CD14-positive monocyte (primary cell): Measurements from ENCODE around the gene PWP2. TPM values are rescaled to one million over a fixed set of nuclear protein-coding genes. Genes with fewer than 3 reads are reported as not detected.
A peak's percentile ranks its signal among the peaks of the same experiment; 100 is the strongest.

ENCODE experiments used
- DNase-seq, 3 donors: peaks; one replicate each; pipeline ENCODE4 v3.0.0-alpha.2; 2011 to 2022
- H2AFZ ChIP-seq: 2 replicates; pipeline ENCODE4 v1.6.0; 2012; ENCODE audit warnings: mild to moderate bottlenecking, low read depth, low read length, inconsistent platforms; ENCODE audit not compliant: insufficient read depth, poor library complexity, severe bottlenecking
- H3K27ac ChIP-seq, 2 donors: 1 replicate in 1 of 2; 2 replicates in 1 of 2; pipeline ENCODE4 v1.5.1; 2012 to 2013; ENCODE audit warnings: low read length in 2 of 2, control low read depth in 1 of 2, inconsistent platforms in 1 of 2, low read depth in 1 of 2, mild to moderate bottlenecking in 1 of 2
- H3K27me3 ChIP-seq, 2 donors: one replicate each; pipeline versions ENCODE4 v1.6.0 to v1.6.1; 2011 to 2013; ENCODE audit warnings: low read length in 2 of 2; ENCODE audit not compliant: control insufficient read depth in 2 of 2, insufficient read depth in 2 of 2
- H3K36me3 ChIP-seq, 2 donors: replicated peaks in 1 of 2; 1 replicate in 1 of 2; 2 replicates in 1 of 2; pipeline versions ENCODE4 v1.5.1 to v1.6.1; 2012 to 2013; ENCODE audit warnings: low read length in 2 of 2, control low read depth in 1 of 2, inconsistent platforms in 1 of 2, mild to moderate bottlenecking in 1 of 2; ENCODE audit not compliant: insufficient read depth in 2 of 2, control insufficient read depth in 1 of 2
- H3K4me1 ChIP-seq, 2 donors: 1 replicate in 1 of 2; 2 replicates in 1 of 2; pipeline versions ENCODE4 v1.5.1 to v1.6.1; 2012 to 2013; ENCODE audit warnings: low read length in 2 of 2, control low read depth in 1 of 2, inconsistent platforms in 1 of 2, mild to moderate bottlenecking in 1 of 2, moderate library complexity in 1 of 2; ENCODE audit not compliant: insufficient read depth in 2 of 2, control insufficient read depth in 1 of 2
- H3K4me2 ChIP-seq: replicated peaks from 2 replicates; pipeline ENCODE3; 2012; ENCODE audit warnings: low read length, moderate library complexity, mild to moderate bottlenecking; ENCODE audit not compliant: poor library complexity, severe bottlenecking; ENCODE audit errors: extremely low read depth
- H3K4me3 ChIP-seq, 3 experiments: fragments of 200-600 bp in 1 of 3; sonication (generic) in 1 of 3; replicated peaks in 1 of 3; 1 replicate in 2 of 3; 2 replicates in 1 of 3; pipeline ENCODE4 v1.5.1; 2011 to 2013; ENCODE audit warnings: low read length in 3 of 3, mild to moderate bottlenecking in 3 of 3, control low read depth in 2 of 3, low read depth in 2 of 3, inconsistent platforms in 1 of 3, moderate library complexity in 1 of 3
- H3K79me2 ChIP-seq: 2 replicates; pipeline ENCODE4 v1.6.0; 2012; ENCODE audit warnings: mild to moderate bottlenecking, control low read depth, inconsistent platforms, low read length, moderate library complexity; ENCODE audit not compliant: insufficient read depth
- H3K9ac ChIP-seq: 2 replicates; pipeline ENCODE4 v1.6.0; 2017; ENCODE audit warnings: low read length, mild to moderate bottlenecking; ENCODE audit not compliant: insufficient read depth, poor library complexity, severe bottlenecking
- H3K9me3 ChIP-seq, 2 donors: replicated peaks in 1 of 2; 1 replicate in 1 of 2; 2 replicates in 1 of 2; pipeline versions ENCODE4 v1.5.1 to v1.6.1; 2012 to 2013; ENCODE audit warnings: low read length in 2 of 2, control low read depth in 1 of 2; ENCODE audit not compliant: control insufficient read depth in 1 of 2, insufficient read depth in 1 of 2
- H4K20me1 ChIP-seq: 2 replicates; pipeline ENCODE4 v1.6.0; 2012; ENCODE audit warnings: mild to moderate bottlenecking, low read length, control low read depth, moderate library complexity; ENCODE audit not compliant: insufficient read depth
- H3K27ac Mint-ChIP-seq, 7 donors: one replicate each; pipeline ENCODE4 v1.8.0; 2020; ENCODE audit warnings: mild to moderate bottlenecking in 7 of 7, mixed read lengths in 7 of 7, moderate library complexity in 6 of 7, inconsistent platforms in 2 of 7
- H3K27me3 Mint-ChIP-seq, 3 donors: one replicate each; pipeline ENCODE4 v1.8.0; 2021 to 2022; ENCODE audit warnings: low read depth in 3 of 3, mild to moderate bottlenecking in 3 of 3, mixed read lengths in 3 of 3, moderate library complexity in 3 of 3, inconsistent platforms in 1 of 3
- H3K36me3 Mint-ChIP-seq, 2 donors: one replicate each; pipeline ENCODE4 v1.8.0; 2020; ENCODE audit warnings: mixed read lengths in 2 of 2, inconsistent platforms in 1 of 2, mild to moderate bottlenecking in 1 of 2
- H3K4me1 Mint-ChIP-seq: one replicate; pipeline ENCODE4 v1.8.0; 2020; ENCODE audit warnings: mild to moderate bottlenecking, mixed read lengths
- H3K4me3 Mint-ChIP-seq, 2 donors: one replicate each; pipeline ENCODE4 v1.8.0; 2020; ENCODE audit warnings: mild to moderate bottlenecking in 2 of 2, mixed read lengths in 2 of 2, moderate library complexity in 1 of 2
- H3K9me3 Mint-ChIP-seq, 7 donors: one replicate each; pipeline ENCODE4 v1.8.0; 2020 to 2022; ENCODE audit warnings: mixed read lengths in 7 of 7, mild to moderate bottlenecking in 6 of 7, moderate library complexity in 6 of 7, inconsistent platforms in 2 of 7
- CTCF ChIP-seq: fragments of 200-600 bp; IDR thresholded peaks from one replicate; pipeline ENCODE4 v1.8.0; 2022; ENCODE audit warnings: antibody characterized with exemption, mild to moderate bottlenecking
- WGBS: methylation state at CpG from one replicate; pipeline ENCODE4 v1.1.5; 2013; ENCODE audit warnings: missing lambda C conversion rate; ENCODE audit not compliant: insufficient coverage; 5-methylcytosine and 5-hydroxymethylcytosine counted together
- intact Hi-C, 2 donors: fragments of 100-400 bp; cut with micrococcal nuclease; formaldehyde crosslinking; loops; one replicate each; pipeline versions ENCODE4 v1.15.0 to v1.15.1; 2023
- polyA plus RNA-seq, 3 donors: library from polyadenylated mRNA; depleted of rRNA in 1 of 3; unstranded in 2 of 3; stranded (reverse) in 1 of 3; fragments of 300-500 nt in 2 of 3; fragments of >200 nt in 1 of 3; fragmentation: Illumina TruSeq in 2 of 3; gene quantifications; 1 replicate in 2 of 3; 2 replicates in 1 of 3; pipeline ENCODE4 v1.2.3, GENCODE V29; 2012 to 2021

The PWP2 gene
- polyA plus RNA-seq, 3 donors, result 2.1 to 4.4 (median 4.4) TPM

- TF ChIP-seq CTCF, result no peak
- H3K4me1 Mint-ChIP-seq, result peaks cover 13% of the 10 kb centered on the region
- no peak overlapping the region for H3K4me2 ChIP-seq
- no peak overlapping the region for H3K27ac ChIP-seq
- peak overlapping the region in 2 of 7 donors; percentile 30 to 72 for H3K27ac Mint-ChIP-seq
- DNase-seq, result no peak
- no peaks in the 10 kb centered on the region for H3K27me3 ChIP-seq
- peaks cover 0 to 2% (median 0%) of the 10 kb centered on the region in 3 donors for H3K27me3 Mint-ChIP-seq
- H3K36me3 ChIP-seq, result peaks cover 62 to 99% of the 10 kb centered on the region in 2 donors
- H3K4me3 ChIP-seq, result no peak overlapping the region
- H3K9me3 Mint-ChIP-seq, result no peaks in the 10 kb centered on the region
- H3K79me2 ChIP-seq, result peaks cover 58% of the 10 kb centered on the region
- peaks cover 95% of the 10 kb centered on the region for H4K20me1 ChIP-seq
- peaks cover 3 to 7% of the 10 kb centered on the region in 2 donors for H3K4me1 ChIP-seq
- peaks cover 81 to 94% of the 10 kb centered on the region in 2 donors for H3K36me3 Mint-ChIP-seq
- WGBS, result 94% methylated on average over 15 of the region's 15 CpGs
- H2AFZ ChIP-seq, result no peak overlapping the region
- H3K9ac ChIP-seq, result no peak overlapping the region
- intact Hi-C loops, result no loop called here
- H3K4me3 Mint-ChIP-seq, result no peak overlapping the region
- H3K9me3 ChIP-seq, result no peaks in the 10 kb centered on the region
Measured at GRCh38 chr21:44067011-44067839, 40.0 kb upstream of the PWP2 start.

- H2AFZ ChIP-seq, result no peak overlapping the region
- H4K20me1 ChIP-seq, result peaks cover 95% of the 10 kb centered on the region
- no peak for TF ChIP-seq CTCF
- H3K4me1 ChIP-seq, result peaks cover under 1 to 3% of the 10 kb centered on the region in 2 donors
- no peaks in the 10 kb centered on the region for H3K27me3 ChIP-seq
- 100% methylated on average over 7 of the region's 7 CpGs for WGBS
- intact Hi-C loops, result no loop called here
- no peaks in the 10 kb centered on the region for H3K9me3 Mint-ChIP-seq
- H3K27me3 Mint-ChIP-seq, result peaks cover 1 to 2% (median 1%) of the 10 kb centered on the region in 3 donors
- H3K4me1 Mint-ChIP-seq, result peaks cover 5% of the 10 kb centered on the region
- no peak for DNase-seq
- H3K4me3 ChIP-seq, result no peak overlapping the region
- H3K27ac ChIP-seq, result no peak overlapping the region
- H3K27ac Mint-ChIP-seq, result no peak overlapping the region
- peaks cover 66 to 99% of the 10 kb centered on the region in 2 donors for H3K36me3 ChIP-seq
- H3K4me3 Mint-ChIP-seq, result no peak overlapping the region
- peaks cover 51% of the 10 kb centered on the region for H3K79me2 ChIP-seq
- H3K4me2 ChIP-seq, result no peak overlapping the region
- no peak overlapping the region for H3K9ac ChIP-seq
- H3K9me3 ChIP-seq, result no peaks in the 10 kb centered on the region
- H3K36me3 Mint-ChIP-seq, result peaks cover 79 to 95% of the 10 kb centered on the region in 2 donors
Measured at GRCh38 chr21:44070391-44070790, 36.8 kb upstream of the PWP2 start.
